Esophagus muscularis mucosa (tissue), 3 donors: ENCODE results near the gene MRPL9.

Experiments used
- CTCF ChIP-seq, 3 experiments: fragments of 200-600 bp in 2 of 3; fragments of 450-650 bp in 1 of 3; sonication (generic) in 2 of 3; IDR thresholded peaks; one replicate each; pipeline ENCODE4 v1.5.1; 2017 to 2019; ENCODE audit warnings: antibody characterized with exemption in 3 of 3, mild to moderate bottlenecking in 2 of 3, moderate library complexity in 1 of 3
- POLR2A ChIP-seq: fragments of 450-650 bp; IDR thresholded peaks from one replicate; pipeline ENCODE4 v1.6.1; 2017; ENCODE audit warnings: antibody characterized with exemption, moderate library complexity, mild to moderate bottlenecking, low read depth
- POLR2AphosphoS5 ChIP-seq, 2 donors: sonication (generic); formaldehyde crosslinking; IDR thresholded peaks; one replicate each; pipeline ENCODE4 v1.6.1; 2017; ENCODE audit warnings: antibody characterized with exemption in 2 of 2

- TF ChIP-seq CTCF (IDR thresholded peaks at IDR 0.05) (no peak), POLR2A (no peak), POLR2AphosphoS5 (IDR thresholded peaks at IDR 0.05) (no peak)
Observed at GRCh38 chr1:151716405-151716762, 46.9 kb downstream of the MRPL9 start.
